Aorta (tissue), 5 donors: ENCODE data around the gene NGF. TPM values are rescaled to one million over a fixed set of nuclear protein-coding genes. Genes with fewer than 3 reads are reported as not detected.

ENCODE experiments used
- ATAC-seq: fragments of 200-7000 bp; cut with Tn5 transposase; one replicate; pipeline ENCODE4 v1.9.1; 2022; ENCODE audit warnings: moderate library complexity; ENCODE audit not compliant: low FRiP score
- DNase-seq, 2 donors: peaks; one replicate each; pipeline ENCODE4 v3.0.0-alpha.2; 2020
- H3K27ac ChIP-seq, 2 donors: one replicate each; pipeline ENCODE4 v1.5.1; 2013; ENCODE audit warnings: low read length in 2 of 2, mild to moderate bottlenecking in 2 of 2, moderate library complexity in 2 of 2, control low read depth in 1 of 2, inconsistent platforms in 1 of 2, low read depth in 1 of 2
- H3K27me3 ChIP-seq, 2 donors: one replicate each; pipeline ENCODE4 v1.6.1; 2013; ENCODE audit warnings: control low read depth in 1 of 2, low read length in 1 of 2, mild to moderate bottlenecking in 1 of 2, moderate library complexity in 1 of 2; ENCODE audit not compliant: insufficient read depth in 2 of 2, control insufficient read depth in 1 of 2
- H3K36me3 ChIP-seq, 2 donors: one replicate each; pipeline ENCODE4 v1.6.1; 2013; ENCODE audit warnings: control low read depth in 1 of 2, low read length in 1 of 2, mild to moderate bottlenecking in 1 of 2; ENCODE audit not compliant: insufficient read depth in 2 of 2, control insufficient read depth in 1 of 2
- H3K4me1 ChIP-seq, 2 donors: one replicate each; pipeline ENCODE4 v1.6.1; 2013; ENCODE audit warnings: low read length in 2 of 2, control low read depth in 1 of 2, mild to moderate bottlenecking in 1 of 2, moderate library complexity in 1 of 2; ENCODE audit not compliant: insufficient read depth in 2 of 2, control insufficient read depth in 1 of 2
- H3K4me3 ChIP-seq, 2 donors: one replicate each; pipeline ENCODE4 v1.5.1; 2013; ENCODE audit warnings: low read length in 2 of 2, control low read depth in 1 of 2, mild to moderate bottlenecking in 1 of 2
- H3K9me3 ChIP-seq: one replicate; pipeline ENCODE4 v1.6.1; 2013; ENCODE audit warnings: mild to moderate bottlenecking, low read length; ENCODE audit not compliant: control insufficient read depth
- WGBS, 2 donors: extraction: QIAGEN DNeasy Blood & Tissue Kit; methylation state at CpG; one replicate each; pipeline ENCODE4 v1.1.7; 2013; 5-methylcytosine and 5-hydroxymethylcytosine counted together
- intact Hi-C, 2 donors: fragments of 100-400 bp; cut with DNase I; formaldehyde crosslinking; loops; one replicate each; pipeline versions ENCODE4 v1.14.2 to v1.15.0; 2022
- polyA plus RNA-seq, 2 donors: library from polyadenylated mRNA; stranded (reverse); fragments of 200-250 nt; gene quantifications; one replicate each; pipeline ENCODE4 v1.2.3, GENCODE V29; 2013
- total RNA-seq, 2 donors: library from RNA; stranded (reverse); fragmentation: NEBNext Ultra II Directional; extraction: Animal tissue kit (Norgen Biotek cat#: 25700); gene quantifications; one replicate each; pipeline ENCODE4 v1.2.1, GENCODE V29; 2021
- donor health status: healthy with polysubstance abuse.
- donor health status: Bipolar disorder and iron deficiency.
- donor health status: DM: no; HTN: no; CAD: no.
- donor health status: DM: no; HTN: no; CAD: no.
- donor health status: DM: yes; HTN: yes; CAD: no.

Gene NGF
- total and polyA plus RNA-seq, 4 donors: 10.2 to 39.7 (median 15.6) TPM

DNA sequence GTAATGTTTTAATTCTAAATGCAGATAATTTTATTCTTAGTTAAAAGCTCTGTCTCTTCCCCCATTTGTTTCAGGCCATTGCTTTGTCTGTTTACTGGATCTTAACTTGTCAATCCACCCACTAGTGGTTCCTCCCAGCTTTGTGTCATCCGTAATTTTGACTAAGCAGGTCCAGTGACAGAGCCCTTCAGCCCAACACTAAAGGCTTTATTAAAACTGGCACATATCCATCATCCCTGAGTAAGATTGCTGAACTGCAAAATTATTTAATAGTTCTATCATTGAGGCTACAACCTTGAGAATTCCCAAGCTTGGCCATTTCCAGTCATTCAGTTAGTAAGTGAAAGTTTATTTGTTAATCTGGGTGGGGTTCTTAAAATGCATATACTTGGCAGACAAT lies 96.7 kb downstream of the NGF start:
- Histone ChIP-seq H3K27ac (no peak overlapping the region), H3K27me3 (no peaks in the 10 kb centered on the region), H3K9me3 (no peaks in the 10 kb centered on the region), H3K36me3 (no peaks in the 10 kb centered on the region), H3K4me3 (no peak overlapping the region), H3K4me1 (peaks cover 0 to 3% of the 10 kb centered on the region in 2 donors)
- DNase-seq (no peak), ATAC-seq (no peak)
- intact Hi-C loops: no loop called here
- 92 to 93% methylated on average over 1 of the region's 1 CpG for WGBS, 2 donors

GRCh38 chr1:115240297-115240696 lies 97.8 kb downstream of the NGF start:
- intact Hi-C loops: no loop called here
- WGBS, 2 donors: 78 to 89% methylated on average over 3 of the region's 3 CpGs
- H3K27me3 ChIP-seq: no peaks in the 10 kb centered on the region
- no peaks in the 10 kb centered on the region for H3K9me3 ChIP-seq
- H3K36me3 ChIP-seq: no peaks in the 10 kb centered on the region
- DNase-seq: no peak
- H3K4me1 ChIP-seq: peaks cover 0 to 3% of the 10 kb centered on the region in 2 donors
- no peak for ATAC-seq
- H3K4me3 ChIP-seq: no peak overlapping the region
- no peak overlapping the region for H3K27ac ChIP-seq

DNA sequence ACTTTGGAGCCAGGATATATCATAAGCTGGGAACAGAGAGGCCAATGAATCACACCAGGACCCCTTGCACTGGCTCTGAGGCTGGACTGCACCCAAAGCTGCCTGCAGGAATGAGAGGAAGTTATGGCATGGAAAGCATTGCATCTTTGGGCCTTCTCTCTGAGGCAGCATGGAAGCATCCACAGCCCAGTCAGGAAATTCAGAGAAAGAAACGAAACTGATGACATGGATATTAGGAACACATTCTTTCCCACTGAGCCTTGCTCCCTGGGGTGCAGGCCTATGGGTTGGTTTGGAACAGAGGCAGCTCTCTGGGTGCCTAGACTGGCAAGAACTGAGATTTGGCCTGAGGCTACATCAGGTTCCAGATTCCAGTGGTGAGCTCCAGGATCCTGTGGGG lies 98.6 kb downstream of the NGF start:
- ATAC-seq (no peak), DNase-seq (no peak)
- intact Hi-C loops: no loop called here
- Histone ChIP-seq H3K9me3 (no peaks in the 10 kb centered on the region), H3K4me1 (peaks cover 0 to 3% of the 10 kb centered on the region in 2 donors), H3K27me3 (no peaks in the 10 kb centered on the region), H3K27ac (peak overlapping the region in 1 of 2 donors; percentile 48), H3K36me3 (no peaks in the 10 kb centered on the region), H3K4me3 (no peak overlapping the region)
- 0 to 24% methylated on average over 1 of the region's 1 CpG for WGBS, 2 donors

- DNase-seq: no peak
- no peak for ATAC-seq
- Histone ChIP-seq H3K27ac (no peak overlapping the region), H3K9me3 (no peaks in the 10 kb centered on the region), H3K27me3 (no peaks in the 10 kb centered on the region), H3K36me3 (no peaks in the 10 kb centered on the region), H3K4me3 (no peak overlapping the region), H3K4me1 (peaks cover 0 to 3% of the 10 kb centered on the region in 2 donors)
- intact Hi-C loops: no loop called here
Observed at GRCh38 chr1:115239148-115239422, 99.0 kb downstream of the NGF start.

- no peak for ATAC-seq
- Histone ChIP-seq H3K4me1 (peaks cover 0 to 3% of the 10 kb centered on the region in 2 donors), H3K36me3 (no peaks in the 10 kb centered on the region), H3K4me3 (no peak overlapping the region), H3K9me3 (no peaks in the 10 kb centered on the region), H3K27me3 (no peaks in the 10 kb centered on the region), H3K27ac (no peak overlapping the region)
- intact Hi-C loops: no loop called here
- no peak for DNase-seq
- 84 to 89% methylated on average over 5 of the region's 5 CpGs for WGBS, 2 donors
Observed at GRCh38 chr1:115238336-115239147, 99.5 kb downstream of the NGF start.

DNA sequence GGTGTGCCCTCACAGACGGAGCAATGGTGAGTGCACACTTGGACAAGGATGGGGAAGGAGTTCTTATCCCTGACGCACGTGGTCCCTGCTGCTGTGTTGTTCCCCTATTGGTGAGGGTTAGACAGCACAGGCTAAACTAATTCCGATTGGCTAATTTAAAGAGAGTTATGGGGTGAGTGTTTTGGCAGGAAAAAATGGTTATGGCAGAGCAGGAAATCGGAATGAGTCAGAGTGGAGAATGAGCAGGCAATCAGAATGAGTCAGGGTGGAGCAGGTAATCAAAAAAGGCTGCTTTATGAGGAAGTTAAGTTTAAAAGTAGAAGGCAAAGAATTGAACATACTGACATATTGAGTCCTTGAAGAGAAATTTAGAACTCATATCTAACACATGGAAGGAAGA lies 100.5 kb downstream of the NGF start:
- no peak overlapping the region for H3K4me3 ChIP-seq
- DNase-seq (no peak), ATAC-seq (no peak)
- no peaks in the 10 kb centered on the region for H3K36me3 ChIP-seq
- H3K27ac ChIP-seq: no peak overlapping the region
- no peaks in the 10 kb centered on the region for H3K27me3 ChIP-seq
- H3K4me1 ChIP-seq: peaks cover 0 to 3% of the 10 kb centered on the region in 2 donors
- H3K9me3 ChIP-seq: no peaks in the 10 kb centered on the region
- intact Hi-C loops: no loop called here
- 95% methylated on average over 5 of the region's 5 CpGs for WGBS, 2 donors

DNA sequence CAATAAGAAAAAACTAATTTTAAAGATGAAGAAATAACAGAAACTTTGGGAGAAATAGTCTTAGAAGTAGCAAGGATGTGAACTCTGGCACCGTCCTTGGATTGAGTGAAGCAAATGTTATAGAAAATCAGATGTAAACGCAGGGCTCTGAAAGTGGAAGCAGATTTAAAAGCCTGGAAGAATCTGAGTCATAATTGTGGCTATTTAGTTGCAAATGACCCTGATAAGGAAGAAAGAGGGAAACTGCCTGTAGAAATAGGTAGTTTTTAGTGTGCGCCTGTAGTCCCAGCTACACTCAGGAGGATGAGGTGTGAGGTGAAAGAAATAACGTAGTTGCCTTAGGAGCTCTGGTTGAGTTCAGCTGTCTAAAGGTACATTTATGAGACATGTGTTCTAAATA lies 101.0 kb downstream of the NGF start:
- H3K27ac ChIP-seq: no peak overlapping the region
- peaks cover 0 to 3% of the 10 kb centered on the region in 2 donors for H3K4me1 ChIP-seq
- WGBS, 2 donors: 94 to 97% methylated on average over 4 of the region's 4 CpGs
- no peak for ATAC-seq
- no peak for DNase-seq
- H3K36me3 ChIP-seq: no peaks in the 10 kb centered on the region
- H3K4me3 ChIP-seq: no peak overlapping the region
- intact Hi-C loops: no loop called here
- no peaks in the 10 kb centered on the region for H3K27me3 ChIP-seq
- H3K9me3 ChIP-seq: no peaks in the 10 kb centered on the region

Other genes starting within 250 kb of the NGF start
- gene TSPAN2, start 248.7 kb downstream of the NGF start, total RNA-seq: 10 to 100 TPM; 49.5 to 83.0 TPM
- 10 to 100 TPM; 26.2 to 29.4 TPM for gene TSPAN2, start 248.7 kb downstream of the NGF start, polyA plus RNA-seq